ENCODE measurements around the gene CFLAR. TPM values are rescaled to one million over a fixed set of nuclear protein-coding genes. Genes with fewer than 3 reads are reported as not detected.
"Not testable (repeated sequence)": the region's sequence is repeated elsewhere in the genome, so short reads cannot be mapped to it uniquely, and the experiment has no call there.

CFLAR gene
- total RNA-seq: 187 TPM

DNA sequence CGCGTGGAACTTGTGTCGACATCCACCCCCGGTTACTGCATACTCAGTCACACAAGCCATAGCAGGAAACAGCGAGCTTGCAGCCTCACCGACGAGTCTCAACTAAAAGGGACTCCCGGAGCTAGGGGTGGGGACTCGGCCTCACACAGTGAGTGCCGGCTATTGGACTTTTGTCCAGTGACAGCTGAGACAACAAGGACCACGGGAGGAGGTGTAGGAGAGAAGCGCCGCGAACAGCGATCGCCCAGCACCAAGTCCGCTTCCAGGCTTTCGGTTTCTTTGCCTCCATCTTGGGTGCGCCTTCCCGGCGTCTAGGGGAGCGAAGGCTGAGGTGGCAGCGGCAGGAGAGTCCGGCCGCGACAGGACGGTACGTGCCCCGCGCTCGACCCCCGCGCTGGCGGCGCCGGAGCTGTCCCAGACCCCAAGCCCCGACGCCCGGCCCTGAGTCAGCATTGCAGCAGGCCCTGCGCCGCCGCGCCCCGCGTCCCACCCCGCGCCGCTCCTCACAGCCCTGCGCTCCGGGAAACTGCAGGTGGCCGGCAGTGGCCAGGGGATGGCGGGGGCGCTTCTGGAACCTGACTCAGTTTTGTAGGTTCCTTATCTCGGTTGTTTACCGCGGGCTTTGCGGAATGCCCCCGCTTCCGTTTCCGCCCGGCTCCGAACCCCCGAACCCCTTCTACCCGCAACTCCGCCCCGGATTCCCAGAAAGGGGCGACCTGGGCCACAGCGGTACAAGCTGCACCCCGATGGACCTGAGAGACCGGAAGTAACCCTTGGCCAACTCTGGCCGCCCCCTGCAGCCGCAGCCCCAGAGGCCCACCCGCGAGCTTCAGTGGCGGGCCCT is at the start of gene CFLAR:
TSS of gene CFLAR (plus strand) at position 50 of the 844 bp plus-strand sequence. CDS start 13,702 bp downstream, outside the sequence.
- peak; percentile 82 for DNase-seq (ENCODE audit: low spot score)

DNA sequence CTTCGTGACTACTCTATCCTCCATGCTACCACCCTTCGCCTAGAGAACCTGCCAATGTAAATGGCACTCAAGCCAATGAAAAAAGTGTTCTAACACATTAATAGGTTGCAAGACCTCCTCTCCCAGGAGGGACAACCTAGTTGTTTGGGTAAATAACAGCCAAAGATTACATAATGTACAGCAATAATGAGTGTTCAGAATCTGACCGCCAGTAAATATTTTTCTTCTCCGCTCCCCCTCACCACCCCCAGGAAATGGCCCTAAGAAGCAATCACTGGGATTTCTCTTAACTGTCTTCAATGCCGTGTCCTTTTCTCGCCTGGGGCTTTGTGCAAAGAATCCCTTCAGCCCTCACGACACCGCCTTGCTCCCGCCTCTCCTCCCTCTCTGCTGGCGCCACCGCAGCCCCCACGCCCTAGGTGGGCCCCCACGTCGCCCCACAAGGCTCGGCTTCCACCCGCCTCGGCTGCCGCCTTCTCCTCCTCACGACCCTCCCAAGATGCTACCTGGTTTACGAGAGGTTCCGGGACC is 45.0 kb upstream of the CFLAR start:
- no peak for DNase-seq (ENCODE audit: low spot score)

DNA sequence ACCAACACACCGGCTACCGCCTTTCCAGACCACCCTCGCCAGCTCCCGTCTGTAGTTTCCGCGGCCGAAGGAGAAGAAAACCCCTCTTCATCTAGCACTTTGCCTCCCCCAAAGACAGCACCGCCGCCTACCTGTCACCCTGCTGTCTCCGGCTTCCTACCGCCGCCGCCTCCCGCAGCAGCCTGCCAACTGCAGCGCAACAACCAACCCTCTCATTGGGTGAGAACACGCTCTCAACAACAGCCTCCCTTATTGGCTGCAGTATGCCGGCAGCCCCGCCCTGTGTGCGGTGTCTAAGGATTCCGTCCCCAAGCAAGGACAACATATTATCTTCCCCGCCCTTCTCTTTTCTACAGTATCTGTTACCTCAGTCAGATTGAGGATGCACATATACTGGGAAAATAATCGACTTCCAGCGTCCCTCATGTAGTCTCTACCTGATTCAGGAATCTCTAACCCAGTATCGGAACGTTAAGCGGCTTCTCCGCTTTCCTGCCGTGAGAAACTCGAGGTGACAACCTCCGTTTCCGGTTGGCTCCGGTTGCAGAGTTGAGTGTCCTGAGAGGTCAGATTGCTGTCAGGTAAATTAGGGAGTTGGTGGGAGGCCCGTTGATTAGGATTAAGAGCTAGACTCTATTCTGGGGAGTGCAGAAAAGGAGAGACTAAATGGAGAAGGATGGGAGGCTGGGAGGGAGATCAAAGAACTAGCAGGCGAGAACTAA is 44.3 kb upstream of the CFLAR start, which contains the start of the genes HYCC2 and NDUFB3:
TSS of gene HYCC2 (minus strand) at position 193 of the 722 bp plus-strand sequence. CDS start 47,662 bp downstream, outside the sequence.
TSS of gene NDUFB3 (plus strand) at position 523 of the 722 bp plus-strand sequence. CDS start 6,882 bp downstream, outside the sequence.
- DNase-seq (ENCODE audit: low spot score): peak; percentile 94

DNA sequence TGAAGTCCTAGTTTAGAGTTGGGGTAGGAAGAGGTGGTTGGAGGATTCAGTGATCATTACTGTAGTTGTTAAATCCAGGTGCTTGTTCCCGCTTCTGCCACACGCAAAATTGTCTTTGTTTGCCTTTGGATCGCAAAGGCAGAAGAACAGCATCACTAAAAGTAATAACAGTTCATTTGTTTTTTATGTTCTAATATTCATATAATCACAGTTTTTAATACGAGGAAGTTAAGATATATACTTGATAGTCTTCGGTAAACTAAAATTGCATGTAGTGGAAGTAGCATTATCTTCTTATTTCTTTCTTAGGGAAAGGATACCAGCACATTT is 43.8 kb upstream of the CFLAR start:
- no peak for DNase-seq (ENCODE audit: low spot score)

DNA sequence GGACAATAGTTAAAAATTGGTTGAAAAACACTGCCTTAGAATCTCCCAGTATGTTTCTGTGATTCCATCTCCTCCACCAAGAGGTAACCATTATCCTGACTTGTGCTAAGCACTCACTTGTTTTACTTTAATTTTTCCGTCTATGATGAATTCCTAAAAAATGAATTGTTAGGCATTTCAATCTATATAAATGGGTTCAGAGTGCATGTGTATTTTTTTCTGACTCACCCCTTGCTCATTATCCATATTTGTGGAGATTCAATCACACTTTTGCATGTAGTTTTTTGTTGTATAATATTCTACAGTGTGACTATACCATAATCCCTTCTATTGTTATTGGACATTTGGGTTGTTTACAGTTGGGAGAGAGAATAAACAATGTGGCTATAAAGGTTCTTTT is 42.9 kb upstream of the CFLAR start:
- DNase-seq (ENCODE audit: low spot score): no peak

DNA sequence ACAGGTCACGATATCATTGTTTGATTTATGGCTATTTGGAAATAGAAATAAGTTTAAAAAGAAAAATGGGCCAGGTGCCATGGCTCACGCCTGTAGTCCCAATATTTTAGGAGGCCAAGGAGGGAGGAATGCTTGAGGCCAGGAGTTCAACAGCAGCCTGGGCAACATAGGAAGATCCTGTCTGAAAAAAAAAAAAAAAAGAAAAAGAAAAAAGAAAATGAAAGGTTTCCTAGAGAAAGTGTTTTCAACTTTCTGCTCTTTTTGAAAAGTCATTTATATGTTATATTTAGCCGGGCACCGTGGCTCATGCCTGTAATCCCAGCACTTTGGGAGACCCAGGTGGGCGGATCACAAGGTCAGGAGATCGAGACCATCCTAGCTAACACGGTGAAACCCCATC is 41.0 kb upstream of the CFLAR start:
- no peak for DNase-seq (ENCODE audit: low spot score)

DNA sequence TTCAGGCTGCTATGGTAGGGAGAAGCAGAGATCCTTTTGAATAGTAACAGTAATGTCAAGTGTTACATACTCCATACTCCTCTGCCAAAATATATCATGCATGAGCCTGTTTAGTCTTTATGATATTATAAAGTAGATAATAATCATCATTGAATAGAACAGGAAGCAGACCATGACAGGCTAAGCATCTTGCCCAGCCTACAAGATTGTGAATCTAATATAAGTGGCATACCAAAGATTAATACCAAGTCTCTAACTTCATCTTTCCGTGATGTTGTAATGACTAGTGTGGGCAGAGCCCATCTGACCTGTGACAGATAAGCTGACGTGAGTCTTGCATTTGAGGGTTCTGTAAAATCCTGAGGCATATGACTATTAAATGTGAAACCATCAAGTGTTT is 31.1 kb upstream of the CFLAR start:
- DNase-seq (ENCODE audit: low spot score): no peak

DNA sequence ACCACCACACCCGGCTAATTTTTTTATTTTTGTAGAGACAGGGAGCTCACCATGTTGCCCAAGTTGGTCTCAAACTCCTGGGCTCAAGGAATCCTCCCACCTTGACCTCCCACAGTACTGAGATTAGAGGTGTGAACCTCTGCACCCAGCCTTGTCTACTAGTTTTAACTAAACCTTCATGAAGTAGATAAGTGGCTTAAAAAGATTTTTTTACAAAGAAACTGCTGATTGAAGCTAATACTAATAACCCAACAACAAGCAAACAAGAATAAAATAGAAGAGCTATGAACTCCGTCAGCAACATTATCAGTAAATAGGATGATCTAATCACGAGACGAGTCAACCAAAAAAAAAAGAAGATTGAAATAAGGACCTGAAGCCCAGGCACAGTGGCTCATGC is 25.4 kb upstream of the CFLAR start:
- DNase-seq (ENCODE audit: low spot score): no peak

DNA sequence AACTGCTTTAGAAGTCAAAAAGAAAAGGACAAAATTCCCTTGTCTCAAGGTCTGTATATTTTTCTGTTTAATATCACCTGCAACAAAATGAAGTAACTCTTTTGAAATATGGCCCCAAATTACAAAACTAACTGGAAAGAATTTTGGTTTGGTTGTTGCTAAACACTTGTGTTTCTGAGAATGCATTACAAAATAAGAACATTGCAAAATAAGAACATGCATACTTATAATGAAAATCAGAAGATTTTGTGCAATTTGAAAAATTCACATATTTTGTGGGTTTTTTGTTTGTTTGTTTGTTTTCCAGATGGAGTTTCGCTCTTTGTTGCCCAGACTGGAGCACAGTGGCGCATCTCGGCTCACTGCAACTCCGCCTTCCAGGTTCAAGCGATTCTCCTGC is 22.4 kb upstream of the CFLAR start:
- DNase-seq (ENCODE audit: low spot score): no peak

DNA sequence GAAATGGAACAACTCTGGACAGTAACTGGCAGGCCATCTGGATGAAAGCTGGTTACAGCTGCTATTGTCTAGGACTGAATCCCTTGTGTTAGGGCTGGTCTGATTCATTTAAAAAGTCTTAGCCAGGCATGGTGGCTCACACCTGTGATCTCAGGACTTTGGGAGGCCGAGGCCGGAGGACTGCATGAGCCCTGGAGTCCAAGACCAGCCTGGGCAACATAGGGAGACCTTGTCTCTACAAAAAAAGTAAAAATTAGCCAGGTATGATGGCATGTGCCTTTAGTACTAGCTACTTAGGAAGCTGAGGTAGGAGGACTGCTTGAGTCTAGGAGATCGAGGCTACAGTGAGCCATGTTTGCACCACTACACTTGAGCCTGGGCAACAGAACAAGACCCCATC is 15.5 kb upstream of the CFLAR start:
- no peak for DNase-seq (ENCODE audit: low spot score)

DNA sequence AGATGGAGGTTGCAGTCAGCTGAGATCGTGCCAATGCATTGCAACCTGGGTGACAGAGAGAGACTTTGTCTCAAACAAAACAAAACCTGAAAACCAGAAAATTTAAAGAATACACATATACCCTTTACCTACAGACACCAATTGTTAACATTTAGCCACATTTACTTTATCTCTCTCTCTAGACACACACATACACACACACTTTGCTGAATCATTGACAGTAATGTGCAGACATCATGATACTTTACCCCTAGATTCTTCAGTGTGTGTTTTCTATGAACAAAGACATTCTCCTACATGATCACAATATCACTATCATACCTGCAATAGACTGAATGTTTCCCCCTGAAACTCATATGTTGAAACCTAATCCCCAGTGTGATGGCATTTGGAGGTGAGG is 10.2 kb upstream of the CFLAR start:
- DNase-seq (ENCODE audit: low spot score): no peak

DNA sequence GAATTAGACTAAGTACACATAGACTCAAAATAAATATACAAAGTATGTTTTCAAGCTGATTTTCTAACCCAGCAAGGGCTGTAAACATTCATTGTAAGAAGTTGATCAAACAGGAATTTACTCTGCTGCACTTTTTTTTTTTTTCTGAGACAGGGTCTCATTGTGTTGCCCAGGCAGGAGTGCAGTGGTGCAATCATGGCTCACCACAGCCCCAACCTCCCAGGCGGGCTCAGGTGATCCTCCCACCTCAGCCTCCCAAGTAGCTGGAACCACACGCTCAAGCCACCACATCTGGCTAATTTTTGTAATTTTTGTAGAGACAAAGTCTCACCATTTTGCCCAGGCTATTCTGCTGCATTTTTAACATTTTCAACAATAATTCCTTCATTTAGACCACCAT is 8.3 kb upstream of the CFLAR start:
- DNase-seq (ENCODE audit: low spot score): no peak

DNA sequence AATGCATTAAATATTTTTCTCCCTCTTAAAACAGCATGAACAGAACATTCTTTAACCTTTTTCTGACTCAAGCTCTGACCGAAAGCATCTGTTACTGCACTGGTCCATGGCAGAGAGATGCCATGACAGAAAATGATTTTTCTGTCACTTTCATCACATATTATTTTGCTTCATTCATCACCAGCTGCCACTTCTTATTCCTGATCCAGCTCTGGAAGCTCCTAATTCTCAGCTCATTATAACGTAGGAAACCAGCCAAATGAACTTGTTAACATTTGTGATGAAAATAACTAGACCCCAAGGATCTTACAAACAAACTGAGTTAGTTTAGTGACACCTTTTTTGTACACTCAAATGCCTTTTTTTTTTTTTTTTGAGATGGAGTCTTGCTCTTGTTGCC is 7.6 kb upstream of the CFLAR start:
- DNase-seq (ENCODE audit: low spot score): no peak

DNA sequence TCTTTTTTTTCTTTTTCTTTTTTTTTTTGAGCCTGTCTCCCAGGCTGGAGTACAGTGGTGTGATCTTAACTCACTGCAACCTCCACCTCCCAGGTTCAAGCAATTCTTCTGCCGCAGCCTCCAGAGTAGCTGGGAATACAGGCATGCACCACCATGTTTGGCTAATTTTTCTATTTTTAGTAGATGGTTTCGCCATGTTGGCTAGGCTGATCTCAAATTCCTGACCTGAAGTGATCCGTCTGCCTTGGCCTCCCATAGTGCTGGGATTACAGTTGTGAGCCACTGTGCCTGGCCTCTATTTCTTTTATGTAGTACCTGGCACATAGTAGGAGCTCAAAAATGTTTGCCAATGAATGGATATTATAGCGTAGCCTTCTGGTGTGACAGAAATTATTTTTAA is 6.8 kb upstream of the CFLAR start:
- no peak for DNase-seq (ENCODE audit: low spot score)

DNA sequence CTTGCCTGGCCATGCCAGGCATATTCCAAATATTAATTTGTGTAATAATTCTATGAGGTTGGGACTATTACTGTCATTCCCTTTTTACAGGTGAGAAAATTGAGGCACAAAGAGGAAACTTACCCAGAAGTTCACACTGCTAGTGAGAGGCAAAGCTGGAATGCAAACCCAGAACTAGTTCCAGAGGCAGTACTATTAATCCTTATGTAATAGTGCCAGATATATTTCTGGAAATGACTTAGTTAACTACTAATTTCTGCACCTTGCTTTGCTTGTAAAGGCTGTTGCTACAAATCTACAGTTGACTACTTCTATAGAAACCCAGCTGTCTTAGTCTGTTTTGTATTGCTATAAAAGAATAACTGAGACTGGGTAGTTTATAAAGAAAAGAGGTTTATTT is 5.3 kb upstream of the CFLAR start:
- DNase-seq (ENCODE audit: low spot score): no peak

DNA sequence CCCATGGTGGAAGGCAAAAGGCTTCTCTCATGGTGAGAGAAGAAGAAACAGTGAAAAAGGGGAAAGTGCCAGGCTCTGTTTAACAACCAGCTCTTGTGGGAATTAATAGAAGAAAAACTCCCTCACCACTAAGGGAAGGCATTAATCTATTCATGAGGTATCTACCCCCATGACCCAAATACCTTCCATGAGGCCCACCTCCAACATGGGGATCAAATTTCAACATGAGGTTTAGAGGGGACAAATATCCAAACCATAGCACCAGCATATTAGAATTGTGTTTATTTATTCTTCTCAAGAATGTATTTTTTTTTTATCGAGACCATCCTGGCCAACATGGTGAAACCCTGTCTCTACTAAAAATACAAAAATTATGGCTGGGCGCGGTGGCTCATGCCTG is 4.9 kb upstream of the CFLAR start:
- DNase-seq (ENCODE audit: low spot score): no peak

DNA sequence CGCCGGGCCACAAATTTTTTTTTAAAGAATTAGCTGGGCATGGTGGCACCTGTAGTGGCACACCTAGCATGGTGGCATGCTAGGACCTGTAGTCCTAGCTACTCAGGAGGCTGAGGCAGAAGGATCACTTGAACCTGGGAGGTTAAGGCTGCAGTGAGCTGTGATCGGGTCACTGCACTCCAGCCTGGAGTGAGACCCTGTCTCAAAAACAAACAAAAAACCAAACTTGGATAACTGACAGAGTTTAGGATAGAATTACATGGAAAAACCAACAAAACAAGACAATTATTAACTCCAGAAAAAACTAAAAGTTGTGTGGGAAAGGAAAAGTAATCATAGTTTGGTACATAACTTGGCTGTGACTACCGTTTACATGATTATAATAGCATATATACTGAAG is 1.6 kb upstream of the CFLAR start:
- DNase-seq (ENCODE audit: low spot score): no peak

DNA sequence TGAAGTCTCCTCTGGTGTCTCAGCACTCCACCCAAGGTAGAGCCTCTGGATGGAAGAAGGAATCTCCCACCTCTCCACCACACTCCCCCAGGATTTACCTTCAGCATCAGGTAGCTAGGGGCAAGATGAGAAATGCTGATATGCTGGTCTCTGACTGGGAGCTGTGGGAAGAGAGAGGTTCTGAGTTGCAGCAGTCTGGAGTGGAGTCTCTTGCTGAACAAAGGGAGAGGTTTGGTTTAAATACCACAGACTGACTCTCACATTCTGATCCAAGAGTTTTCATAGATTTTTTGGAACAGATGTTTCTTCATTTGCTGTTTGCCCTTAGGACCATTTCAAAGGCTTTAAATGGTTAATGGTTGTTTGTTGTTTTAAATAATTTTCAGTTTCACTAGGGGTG is 1.1 kb upstream of the CFLAR start:
- no peak for DNase-seq (ENCODE audit: low spot score)

DNA sequence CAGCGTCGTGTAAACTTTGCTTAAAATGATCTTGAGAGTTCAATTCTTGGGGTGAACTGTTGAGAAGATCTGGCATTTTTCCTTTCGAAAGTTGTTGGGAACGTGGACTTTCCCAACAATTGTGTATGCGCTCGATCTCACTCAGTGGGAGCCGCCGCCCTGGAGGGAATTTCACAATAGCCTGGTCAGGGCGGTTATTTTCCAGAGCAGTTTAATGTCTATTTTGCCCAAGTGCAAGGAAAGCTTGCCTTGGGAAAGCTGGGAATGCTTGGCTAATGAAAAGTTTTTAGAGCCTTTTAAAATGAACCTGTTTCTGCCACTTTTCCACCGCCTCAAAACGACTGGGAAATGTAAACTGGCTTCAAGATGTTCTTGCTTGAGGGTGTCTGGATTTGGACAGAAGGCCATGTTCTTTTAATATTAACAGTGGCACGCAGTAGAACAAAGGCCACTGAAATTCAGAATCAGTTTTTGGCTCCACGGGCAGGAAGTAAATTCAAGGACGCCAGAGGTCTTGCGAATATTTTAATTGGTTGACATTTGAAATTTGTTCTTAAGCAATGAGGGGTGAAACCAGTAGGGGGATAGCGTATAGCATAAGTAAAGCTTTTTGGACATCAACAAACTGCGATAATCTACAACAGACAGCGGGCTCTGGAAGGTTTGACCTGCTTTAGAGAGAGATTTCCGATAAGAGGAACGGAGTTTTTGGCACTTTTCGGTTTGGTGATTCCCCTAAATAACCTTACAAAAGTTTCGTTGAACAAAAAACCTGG is 1.2 kb downstream of the CFLAR start:
- peak; percentile 72 for DNase-seq (ENCODE audit: low spot score)

DNA sequence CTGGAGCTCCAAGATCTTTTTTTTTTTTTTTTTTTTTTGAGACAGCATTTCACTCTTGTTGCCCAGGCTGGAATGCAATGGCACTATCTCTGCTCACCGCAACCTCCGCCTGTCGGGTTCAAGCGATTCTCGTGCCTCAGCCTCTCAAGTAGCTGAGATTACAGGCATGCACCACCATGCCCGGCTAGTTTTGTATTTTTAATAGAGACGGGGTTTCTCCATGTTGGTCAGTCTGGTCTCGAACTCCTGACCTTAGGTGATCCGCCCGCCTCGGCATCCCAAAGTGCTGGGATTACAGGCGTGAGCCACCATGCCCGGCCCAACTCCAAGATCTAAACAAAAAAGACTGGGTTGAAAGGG is 1.8 kb downstream of the CFLAR start:
- not testable (repeated sequence) for DNase-seq (ENCODE audit: low spot score)

DNA sequence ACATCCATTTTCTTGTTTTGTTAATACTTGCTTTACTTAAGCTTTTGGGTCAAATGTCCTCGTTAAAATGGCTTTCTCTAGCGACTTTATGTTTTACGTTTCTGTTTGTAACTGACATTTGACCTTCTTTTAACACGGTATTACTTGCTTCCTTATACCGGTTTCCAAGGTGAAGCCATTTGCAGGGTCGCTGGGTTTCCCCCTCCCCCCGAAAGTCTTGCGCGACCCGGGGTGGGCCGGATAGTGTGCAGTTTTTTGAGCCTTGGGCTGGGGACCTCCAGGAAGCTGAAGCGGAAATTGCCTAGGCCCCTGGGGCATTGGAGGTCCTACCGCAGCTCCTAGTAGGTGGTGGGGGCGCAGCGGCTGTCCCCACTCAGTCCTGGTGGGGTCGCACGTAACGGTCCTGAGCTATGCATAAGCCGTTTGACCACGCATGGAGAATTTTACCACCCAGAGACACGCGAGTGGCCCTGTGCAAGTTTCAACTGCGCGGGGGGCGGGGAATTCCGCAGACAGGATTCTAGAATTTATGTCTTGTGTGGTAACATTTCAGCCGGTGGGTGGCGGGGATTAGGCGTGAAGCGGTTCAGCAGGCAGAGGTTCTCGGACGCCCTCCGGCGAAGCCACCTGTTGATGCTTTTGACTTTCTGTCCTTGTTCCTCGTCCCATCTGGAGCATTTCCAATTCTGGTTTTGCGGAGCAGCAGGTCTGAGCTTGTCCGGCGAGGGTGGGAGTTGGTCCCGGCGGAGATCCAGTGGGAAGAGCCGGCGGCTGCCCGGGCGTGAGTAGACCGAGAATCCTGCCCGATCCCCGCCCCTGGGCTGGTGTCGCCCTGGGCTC is 2.4 kb downstream of the CFLAR start:
- DNase-seq (ENCODE audit: low spot score): peak; percentile 93
